ENCODE measurements around the gene RBM47. TPM values are rescaled to one million over a fixed set of nuclear protein-coding genes. Genes with fewer than 3 reads are reported as not detected.

The RBM47 gene
- total RNA-seq, 1 experiment from 2014 or later: 70.3 TPM

DNA sequence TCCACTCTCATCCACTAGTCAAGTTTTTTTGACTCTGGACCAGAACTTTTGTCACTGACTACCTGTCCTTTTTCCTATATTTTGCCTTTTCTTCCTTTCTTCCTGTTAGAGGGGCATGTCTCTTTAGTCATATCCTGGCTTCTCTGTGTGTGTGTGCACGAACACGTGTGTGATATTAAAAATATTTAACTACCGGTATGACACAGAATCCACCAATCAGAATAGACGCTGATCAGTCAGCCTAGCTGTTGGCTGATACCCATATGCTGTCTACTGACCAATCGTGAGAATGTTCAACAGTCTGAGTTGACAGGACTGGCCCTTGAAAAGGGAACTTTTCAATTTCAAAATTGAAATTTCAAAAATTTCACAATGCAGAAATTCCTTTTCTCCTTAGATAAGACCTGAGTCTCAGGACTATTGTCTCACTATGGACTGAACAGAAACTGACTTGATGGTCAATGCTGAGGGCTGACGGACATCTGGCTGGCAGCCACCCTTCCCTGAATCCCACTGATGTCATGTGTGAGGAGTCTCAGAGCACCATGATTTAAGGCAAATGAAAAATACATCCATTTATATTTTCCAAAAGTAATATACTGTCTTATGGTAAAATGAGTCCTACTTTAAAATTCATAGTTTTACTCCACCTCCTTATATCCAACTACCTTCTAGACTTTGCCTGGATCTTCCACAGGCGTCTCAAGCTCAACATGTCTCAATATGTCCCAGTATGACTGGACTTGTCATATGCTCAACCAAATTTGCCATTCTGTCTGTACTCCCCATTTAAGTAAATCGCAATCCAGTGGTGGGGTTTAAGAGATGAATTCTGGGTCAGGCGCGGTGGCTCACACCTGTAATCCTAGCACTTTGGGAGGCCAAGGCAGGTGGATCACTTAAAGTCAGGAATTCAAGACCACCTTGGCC is 216.5 kb downstream of the RBM47 start:
- no peak overlapping the region for H3K4ac ChIP-seq (ENCODE audit: low read depth, low read length)
- H3K79me1 ChIP-seq (ENCODE audit: insufficient read depth, low read depth, low read length, poor library complexity, severe bottlenecking): no peaks in the 10 kb centered on the region
- H2AFZ ChIP-seq (ENCODE audit: low read length): no peak overlapping the region
- H2BK15ac ChIP-seq (ENCODE audit: low read depth, low read length): no peak overlapping the region
- H3K4me1 Mint-ChIP-seq: no peaks in the 10 kb centered on the region
- no peaks in the 10 kb centered on the region for H3K79me2 ChIP-seq (ENCODE audit: insufficient read depth, low read length)
- TF ChIP-seq, protein P1, sequence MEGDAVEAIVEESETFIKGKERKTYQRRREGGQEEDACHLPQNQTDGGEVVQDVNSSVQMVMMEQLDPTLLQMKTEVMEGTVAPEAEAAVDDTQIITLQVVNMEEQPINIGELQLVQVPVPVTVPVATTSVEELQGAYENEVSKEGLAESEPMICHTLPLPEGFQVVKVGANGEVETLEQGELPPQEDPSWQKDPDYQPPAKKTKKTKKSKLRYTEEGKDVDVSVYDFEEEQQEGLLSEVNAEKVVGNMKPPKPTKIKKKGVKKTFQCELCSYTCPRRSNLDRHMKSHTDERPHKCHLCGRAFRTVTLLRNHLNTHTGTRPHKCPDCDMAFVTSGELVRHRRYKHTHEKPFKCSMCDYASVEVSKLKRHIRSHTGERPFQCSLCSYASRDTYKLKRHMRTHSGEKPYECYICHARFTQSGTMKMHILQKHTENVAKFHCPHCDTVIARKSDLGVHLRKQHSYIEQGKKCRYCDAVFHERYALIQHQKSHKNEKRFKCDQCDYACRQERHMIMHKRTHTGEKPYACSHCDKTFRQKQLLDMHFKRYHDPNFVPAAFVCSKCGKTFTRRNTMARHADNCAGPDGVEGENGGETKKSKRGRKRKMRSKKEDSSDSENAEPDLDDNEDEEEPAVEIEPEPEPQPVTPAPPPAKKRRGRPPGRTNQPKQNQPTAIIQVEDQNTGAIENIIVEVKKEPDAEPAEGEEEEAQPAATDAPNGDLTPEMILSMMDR (conservative IDR thresholded peaks at IDR 0.05): no peak
- WGBS (ENCODE audit: extremely low coverage, insufficient read length, low lambda C conversion rate): no CpG with 5 or more reads among the region's 10 CpGs
- no peak overlapping the region for H3K4me2 ChIP-seq (ENCODE audit: insufficient read depth, insufficient read length, low read length)
- H3T11ph ChIP-seq (ENCODE audit: low read length): no peak overlapping the region
- H3K27me3 ChIP-seq (ENCODE audit: insufficient read depth, low read length): no peaks in the 10 kb centered on the region
- H3K14ac ChIP-seq (ENCODE audit: insufficient read depth, low read length): no peak overlapping the region
- no peak overlapping the region for H3K23ac ChIP-seq (ENCODE audit: insufficient read length, low read depth, low read length)
- H2BK5ac ChIP-seq (ENCODE audit: insufficient read length, low read length): no peak overlapping the region
- H2BK12ac ChIP-seq (ENCODE audit: insufficient read length, low read depth, low read length): no peak overlapping the region
- H3K27ac ChIP-seq (ENCODE audit: insufficient read length, low read depth, low read length): no peak overlapping the region
- DNase-seq: no peak
- no peak overlapping the region for H4K5ac ChIP-seq (ENCODE audit: insufficient read length, low read depth, low read length)
- no peak overlapping the region for H2AK5ac ChIP-seq (ENCODE audit: insufficient read length, low read length)
- H3K9ac ChIP-seq (ENCODE audit: extremely low read depth, insufficient read length, low read length): no peak overlapping the region
- no peaks in the 10 kb centered on the region for H3K23me2 ChIP-seq (ENCODE audit: insufficient read length, low read depth, low read length, poor library complexity, severe bottlenecking)
- no peak overlapping the region for H4K8ac ChIP-seq (replicated peaks; ENCODE audit: insufficient read length, low read depth, low read length)
- H3K9me3 ChIP-seq (ENCODE audit: control insufficient read depth, low read depth, low read length): no peaks in the 10 kb centered on the region
- H3K27ac Mint-ChIP-seq: no peak overlapping the region
- no peaks in the 10 kb centered on the region for H4K20me1 ChIP-seq (ENCODE audit: control insufficient read depth, insufficient read depth, insufficient read length)
- H4K91ac ChIP-seq (ENCODE audit: insufficient read length, low read depth, low read length): no peak overlapping the region
- no peak overlapping the region for H2BK120ac ChIP-seq (ENCODE audit: low read depth, low read length, poor library complexity, severe bottlenecking)
- H3K27me3 Mint-ChIP-seq (ENCODE audit: low read depth): no peaks in the 10 kb centered on the region
- H3K4me1 ChIP-seq (ENCODE audit: insufficient read depth, low read length): no peaks in the 10 kb centered on the region
- H3K4me3 Mint-ChIP-seq: no peak overlapping the region
- H3K36me3 Mint-ChIP-seq (ENCODE audit: insufficient read depth in 1 of 3, low read depth in 3 of 3): peaks cover 0 to 2% (median 0%) of the 10 kb centered on the region in 3 experiments; a peak in 1 of 7 replicates
- H3K18ac ChIP-seq (ENCODE audit: insufficient read length, low read depth, low read length): no peak overlapping the region
- no peak overlapping the region for H3K56ac ChIP-seq (ENCODE audit: insufficient read length, low read depth, low read length)
- peaks cover 0 to 1% of the 10 kb centered on the region in 2 experiments; a peak in 2 of 5 replicates for H3K9me3 Mint-ChIP-seq
- H2BK20ac ChIP-seq (ENCODE audit: low read depth, low read length, poor library complexity, severe bottlenecking): no peak overlapping the region

Measured in H9 (cell line).